Gastroesophageal sphincter (tissue), 4 donors: Measurements from ENCODE around the gene FREM3. TPM values are rescaled to one million over a fixed set of nuclear protein-coding genes. Genes with fewer than 3 reads are reported as not detected.

Experiments used
- ATAC-seq: fragments of 150-250 bp; one replicate; pipeline ENCODE4 v1.9.1; 2016; ENCODE audit warnings: mild to moderate bottlenecking, moderate library complexity
- H3K27ac ChIP-seq, 4 donors: fragments of 200-600 bp; sonication (generic) in 3 of 4; 1 replicate in 3 of 4; 2 replicates in 1 of 4; pipeline ENCODE4 v1.5.1; 2016 to 2019
- H3K27me3 ChIP-seq: fragments of 200-600 bp; sonication (generic); one replicate; pipeline ENCODE4 v1.5.1; 2019
- H3K36me3 ChIP-seq, 2 donors: fragments of 200-600 bp; sonication (generic); one replicate each; pipeline ENCODE4 v1.5.1; 2019; ENCODE audit warnings: control low read depth in 1 of 2
- H3K4me1 ChIP-seq, 3 donors: fragments of 200-600 bp; sonication (generic); 1 replicate in 2 of 3; 2 replicates in 1 of 3; pipeline ENCODE4 v1.5.1; 2016 to 2019; ENCODE audit warnings: control low read depth in 2 of 3
- H3K4me3 ChIP-seq, 2 donors: fragments of 200-600 bp; sonication (generic); one replicate each; pipeline ENCODE4 v1.5.1; 2019; ENCODE audit warnings: mild to moderate bottlenecking in 1 of 2, moderate library complexity in 1 of 2
- H3K9me3 ChIP-seq, 3 donors: fragments of 200-600 bp; sonication (generic); one replicate each; pipeline ENCODE4 v1.5.1; 2017 to 2019; ENCODE audit warnings: control low read depth in 2 of 3
- EP300 ChIP-seq: sonication (generic); formaldehyde crosslinking; IDR thresholded peaks from one replicate; pipeline ENCODE4 v1.6.1; 2017; ENCODE audit warnings: antibody characterized with exemption, mild to moderate bottlenecking
- POLR2A ChIP-seq, 2 donors: fragments of 450-650 bp; IDR thresholded peaks; one replicate each; pipeline ENCODE4 v1.6.1; 2017; ENCODE audit warnings: antibody characterized with exemption in 2 of 2, mild to moderate bottlenecking in 2 of 2, moderate library complexity in 1 of 2
- POLR2AphosphoS5 ChIP-seq: sonication (generic); formaldehyde crosslinking; IDR thresholded peaks from one replicate; pipeline ENCODE4 v1.6.1; 2017; ENCODE audit warnings: antibody characterized with exemption
- WGBS, 2 donors: methylation state at CpG; one replicate each; pipeline ENCODE4 v1.1.5; 2018; ENCODE audit warnings: low coverage in 1 of 2; 5-methylcytosine and 5-hydroxymethylcytosine counted together
- total RNA-seq, 4 donors: library from RNA; depleted of rRNA; stranded (reverse); fragments of >200 nt; gene quantifications; one replicate each; pipeline ENCODE4 v1.1.0, GENCODE V29; 2016
- TF ChIP-seq, protein P1 (sequence below), 4 experiments: fragments of 200-600 bp in 2 of 4; fragments of 450-650 bp in 2 of 4; sonication (generic) in 1 of 4; IDR thresholded peaks; one replicate each; pipeline ENCODE4 v1.5.1; 2017 to 2019; ENCODE audit warnings: antibody characterized with exemption in 4 of 4, mild to moderate bottlenecking in 2 of 4, moderate library complexity in 2 of 4

The FREM3 gene
- total RNA-seq, 4 donors from 2014 or later, result under 0.01 TPM; not detected in 3

DNA sequence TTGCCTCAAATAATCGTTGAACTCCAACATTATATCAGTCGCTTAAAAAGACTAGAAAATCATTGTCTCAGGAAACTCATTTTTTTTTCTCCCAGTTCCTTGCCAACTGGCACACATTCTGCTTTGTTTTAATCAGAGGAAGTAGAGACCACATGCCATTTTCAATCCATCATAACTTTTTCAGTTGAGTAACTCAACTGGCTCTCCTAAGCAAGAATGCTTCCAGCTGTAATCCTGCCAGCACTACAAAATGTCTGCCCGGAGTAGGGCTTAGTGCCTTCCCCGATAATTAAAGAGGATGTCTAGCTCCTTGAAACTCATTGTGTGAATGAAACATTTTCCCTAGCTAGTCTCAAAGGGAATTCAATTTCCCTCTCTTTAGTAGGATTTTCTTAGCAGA is 33.0 kb downstream of the FREM3 start:
- 1 to 5% methylated on average over 4 of the region's 4 CpGs for WGBS, 2 donors
- Histone ChIP-seq H3K4me1 (peaks cover 0 to 14% (median 0%) of the 10 kb centered on the region in 3 donors), H3K27ac (peak overlapping the region in 1 of 4 donors; percentile 44), H3K4me3 (no peak overlapping the region), H3K36me3 (no peaks in the 10 kb centered on the region), H3K9me3 (no peaks in the 10 kb centered on the region), H3K27me3 (no peaks in the 10 kb centered on the region)
- ATAC-seq, result peak; percentile 77
- TF ChIP-seq EP300, result no peak
- TF ChIP-seq POLR2A (IDR thresholded peaks at IDR 0.05), result no peak
- peak; percentile 89 for TF ChIP-seq POLR2AphosphoS5

DNA sequence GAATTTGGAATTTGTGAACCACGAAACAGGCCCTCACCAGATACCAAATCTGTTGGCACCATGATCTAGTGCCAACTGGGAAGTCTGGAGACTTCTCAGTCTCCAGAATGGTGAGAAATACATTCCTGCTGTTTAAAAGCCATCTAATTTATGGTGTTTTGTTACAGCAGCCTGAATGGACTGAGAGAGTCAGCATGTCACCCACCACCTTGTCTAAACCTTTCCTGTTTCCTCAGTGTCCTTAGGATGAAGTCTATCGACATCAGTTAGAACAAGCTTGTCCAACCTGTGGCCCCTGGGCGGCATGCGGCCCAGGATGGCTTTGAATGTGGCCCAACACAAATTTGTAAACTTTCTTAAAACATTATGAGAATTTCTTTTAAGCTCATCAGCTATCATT is 42.1 kb downstream of the FREM3 start:
- Histone ChIP-seq H3K4me3 (no peak overlapping the region), H3K27ac (no peak overlapping the region), H3K4me1 (no peaks in the 10 kb centered on the region), H3K36me3 (no peaks in the 10 kb centered on the region), H3K27me3 (no peaks in the 10 kb centered on the region), H3K9me3 (no peaks in the 10 kb centered on the region)
- TF ChIP-seq EP300, result no peak
- no peak for TF ChIP-seq POLR2A (IDR thresholded peaks at IDR 0.05)
- TF ChIP-seq POLR2AphosphoS5, result no peak
- TF ChIP-seq, protein P1, sequence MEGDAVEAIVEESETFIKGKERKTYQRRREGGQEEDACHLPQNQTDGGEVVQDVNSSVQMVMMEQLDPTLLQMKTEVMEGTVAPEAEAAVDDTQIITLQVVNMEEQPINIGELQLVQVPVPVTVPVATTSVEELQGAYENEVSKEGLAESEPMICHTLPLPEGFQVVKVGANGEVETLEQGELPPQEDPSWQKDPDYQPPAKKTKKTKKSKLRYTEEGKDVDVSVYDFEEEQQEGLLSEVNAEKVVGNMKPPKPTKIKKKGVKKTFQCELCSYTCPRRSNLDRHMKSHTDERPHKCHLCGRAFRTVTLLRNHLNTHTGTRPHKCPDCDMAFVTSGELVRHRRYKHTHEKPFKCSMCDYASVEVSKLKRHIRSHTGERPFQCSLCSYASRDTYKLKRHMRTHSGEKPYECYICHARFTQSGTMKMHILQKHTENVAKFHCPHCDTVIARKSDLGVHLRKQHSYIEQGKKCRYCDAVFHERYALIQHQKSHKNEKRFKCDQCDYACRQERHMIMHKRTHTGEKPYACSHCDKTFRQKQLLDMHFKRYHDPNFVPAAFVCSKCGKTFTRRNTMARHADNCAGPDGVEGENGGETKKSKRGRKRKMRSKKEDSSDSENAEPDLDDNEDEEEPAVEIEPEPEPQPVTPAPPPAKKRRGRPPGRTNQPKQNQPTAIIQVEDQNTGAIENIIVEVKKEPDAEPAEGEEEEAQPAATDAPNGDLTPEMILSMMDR (IDR thresholded peaks at IDR 0.05), result no peak
- ATAC-seq, result no peak
- WGBS, 2 donors, result 90 to 100% methylated on average over 4 of the region's 4 CpGs

DNA sequence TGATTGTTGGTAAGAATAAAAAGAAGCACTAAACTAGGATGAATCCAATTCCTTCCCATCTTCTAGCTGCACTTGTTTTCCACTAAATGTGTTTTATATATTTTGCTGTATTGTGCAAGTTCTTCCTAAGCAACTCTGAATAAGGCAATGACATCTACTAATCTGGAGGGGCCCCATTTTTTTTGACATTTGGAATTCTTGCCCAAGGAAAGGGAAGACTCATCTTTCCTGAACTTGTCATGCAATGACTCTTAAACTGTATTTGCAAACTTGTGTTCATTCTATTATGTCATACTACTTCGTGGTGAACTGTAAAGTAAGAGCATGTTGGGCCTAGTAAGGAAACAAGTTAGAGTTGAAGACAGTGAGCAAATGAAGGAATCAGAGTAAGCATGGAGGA is 45.9 kb downstream of the FREM3 start:
- 90 to 100% methylated on average over 1 of the region's 1 CpG for WGBS, 2 donors
- TF ChIP-seq, protein P1 (IDR thresholded peaks at IDR 0.05), result no peak

DNA sequence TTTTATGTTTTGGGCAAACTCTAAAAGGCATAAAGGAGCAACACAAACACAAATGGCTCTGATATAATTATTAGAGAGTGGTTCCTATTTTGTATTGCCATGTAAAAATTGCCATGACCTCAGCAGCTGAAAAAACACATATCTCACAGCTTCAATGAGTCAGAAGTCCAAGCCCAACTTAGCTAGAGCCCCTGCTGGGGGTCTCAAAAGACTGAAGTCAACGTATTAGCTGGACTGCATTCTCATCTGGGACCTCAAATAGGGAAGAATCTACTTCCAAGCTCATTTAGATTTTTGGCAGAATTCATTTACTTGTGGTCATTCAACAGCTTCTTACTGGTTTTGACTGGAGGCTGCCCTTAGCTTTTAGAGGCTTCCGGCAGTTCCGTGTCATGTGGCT is 47.4 kb downstream of the FREM3 start:
- ATAC-seq, result no peak
- Histone ChIP-seq H3K9me3 (no peaks in the 10 kb centered on the region), H3K36me3 (no peaks in the 10 kb centered on the region), H3K4me1 (no peaks in the 10 kb centered on the region), H3K27me3 (no peaks in the 10 kb centered on the region), H3K27ac (no peak overlapping the region), H3K4me3 (no peak overlapping the region)
- 94 to 100% methylated on average over 1 to 3 of the region's 3 CpGs for WGBS, 2 donors
- TF ChIP-seq POLR2AphosphoS5 (no peak), POLR2A (IDR thresholded peaks at IDR 0.05) (no peak), EP300 (no peak)
- TF ChIP-seq, protein P1 (IDR thresholded peaks at IDR 0.05), result no peak

More for the DNA sequence above, 45.9 kb downstream of the FREM3 start:
- H3K9me3 ChIP-seq, result no peaks in the 10 kb centered on the region
- ATAC-seq, result no peak
- H3K4me1 ChIP-seq, result no peaks in the 10 kb centered on the region
- no peaks in the 10 kb centered on the region for H3K36me3 ChIP-seq
- H3K27ac ChIP-seq, result no peak overlapping the region
- no peaks in the 10 kb centered on the region for H3K27me3 ChIP-seq
- no peak overlapping the region for H3K4me3 ChIP-seq

DNA sequence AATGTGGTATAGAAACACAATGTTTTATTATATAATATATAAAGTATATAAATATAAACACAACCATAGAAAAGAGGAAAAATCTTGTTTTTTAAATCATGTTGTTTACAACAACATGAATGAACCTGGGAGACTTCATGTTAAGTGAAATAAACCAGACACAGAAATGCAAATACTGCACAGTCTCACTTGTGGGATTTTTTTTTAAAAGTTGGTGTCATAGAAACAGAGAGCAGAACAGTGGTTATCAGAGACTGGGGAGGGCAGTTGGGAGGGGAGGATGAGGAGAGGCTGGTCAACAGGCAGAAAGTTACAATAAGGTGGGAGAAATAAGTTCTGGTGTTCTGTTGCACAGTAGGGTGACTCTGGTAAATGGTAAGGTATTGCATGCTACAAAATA is 57.1 kb downstream of the FREM3 start:
- Histone ChIP-seq H3K36me3 (no peaks in the 10 kb centered on the region), H3K9me3 (no peaks in the 10 kb centered on the region), H3K27me3 (no peaks in the 10 kb centered on the region), H3K4me3 (no peak overlapping the region), H3K4me1 (no peaks in the 10 kb centered on the region), H3K27ac (no peak overlapping the region)
- no peak for ATAC-seq
- TF ChIP-seq POLR2A (IDR thresholded peaks at IDR 0.05) (no peak), POLR2AphosphoS5 (no peak)
- TF ChIP-seq, protein P1 (IDR thresholded peaks at IDR 0.05), result no peak

DNA sequence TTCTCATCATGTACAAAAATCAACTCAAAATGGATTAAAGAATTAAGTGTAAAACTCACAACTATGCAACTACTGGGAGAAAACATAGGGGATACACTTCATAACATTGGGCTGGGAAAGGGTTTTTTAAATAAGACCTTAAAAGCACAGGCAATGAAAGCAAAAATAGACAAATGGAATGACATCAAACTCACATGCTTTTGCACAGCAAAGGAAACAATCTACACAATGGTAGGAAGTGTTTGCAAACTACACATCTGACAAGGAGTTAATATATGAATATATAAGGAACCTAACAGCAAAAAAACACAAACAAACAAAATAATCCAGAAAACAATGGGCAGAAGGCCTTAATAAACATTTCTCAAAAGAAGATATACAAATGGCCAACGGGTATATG is 57.9 kb downstream of the FREM3 start:
- Histone ChIP-seq H3K4me3 (no peak overlapping the region), H3K4me1 (no peaks in the 10 kb centered on the region), H3K36me3 (no peaks in the 10 kb centered on the region), H3K27ac (no peak overlapping the region), H3K27me3 (no peaks in the 10 kb centered on the region), H3K9me3 (no peaks in the 10 kb centered on the region)
- ATAC-seq, result no peak
- no peak for TF ChIP-seq EP300
- no peak for TF ChIP-seq POLR2AphosphoS5
- TF ChIP-seq, protein P1 (IDR thresholded peaks at IDR 0.05), result no peak
- TF ChIP-seq POLR2A (IDR thresholded peaks at IDR 0.05), result no peak
- WGBS, 2 donors, result 80 to 85% methylated on average over 1 of the region's 1 CpG
